GM03348 (cell line): ENCODE measurements around the gene EMC1.
"Not testable (repeated sequence)": the region's sequence is repeated elsewhere in the genome, so short reads cannot be mapped to it uniquely, and the experiment has no call there.

Experiments
- DNase-seq: peaks from one replicate; pipeline ENCODE4 v3.0.0; 2012; ENCODE audit warnings: low spot score

Gene EMC1

GRCh38 chr1:19216585-19216984 lies 34.7 kb downstream of the EMC1 start:
- not testable (repeated sequence) for DNase-seq

- DNase-seq: no peak
These were observed 37.7 kb downstream of the EMC1 start for GRCh38 chr1:19213580-19213979.

- DNase-seq: no peak
These were observed 39.2 kb downstream of the EMC1 start for GRCh38 chr1:19212167-19212566.

GRCh38 chr1:19210772-19211549 lies 40.4 kb downstream of the EMC1 start:
- no peak for DNase-seq

- DNase-seq: peak; percentile 97
These were observed 41.1 kb downstream of the EMC1 start, which contains the start of gene UBR4 for GRCh38 chr1:19209990-19210771. TSS of gene UBR4 (minus strand) at chr1:19210266. CDS start at chr1:19210248, 18 bp downstream.

- peak; percentile 65 for DNase-seq
These were observed 41.8 kb downstream of the EMC1 start for GRCh38 chr1:19209439-19209989.

- peak; percentile 52 for DNase-seq
These were observed 42.5 kb downstream of the EMC1 start for GRCh38 chr1:19208710-19209438.

- no peak for DNase-seq
These were observed 44.4 kb downstream of the EMC1 start for GRCh38 chr1:19206947-19207346.

GRCh38 chr1:19205845-19206244 lies 45.5 kb downstream of the EMC1 start:
- DNase-seq: no peak

- no peak for DNase-seq
These were observed 45.9 kb downstream of the EMC1 start for GRCh38 chr1:19205403-19205802.

GRCh38 chr1:19204446-19205266 lies 46.7 kb downstream of the EMC1 start:
- no peak for DNase-seq

- peak; percentile 65 for DNase-seq
These were observed 47.9 kb downstream of the EMC1 start for GRCh38 chr1:19203440-19203839.

- no peak for DNase-seq
These were observed 48.9 kb downstream of the EMC1 start for GRCh38 chr1:19202396-19202795.

- no peak for DNase-seq
These were observed 51.2 kb downstream of the EMC1 start for GRCh38 chr1:19199969-19200604.

GRCh38 chr1:19199329-19199968 lies 51.9 kb downstream of the EMC1 start:
- no peak for DNase-seq

- no peak for DNase-seq
These were observed 52.5 kb downstream of the EMC1 start for GRCh38 chr1:19198820-19199219.

- DNase-seq: no peak
These were observed 53.5 kb downstream of the EMC1 start for GRCh38 chr1:19197845-19198244.

- no peak for DNase-seq
These were observed 55.0 kb downstream of the EMC1 start for GRCh38 chr1:19196331-19196730.

GRCh38 chr1:19193004-19193403 lies 58.3 kb downstream of the EMC1 start:
- no peak for DNase-seq

GRCh38 chr1:19191811-19192210 lies 59.5 kb downstream of the EMC1 start:
- DNase-seq: no peak
